H1 (cell line): Measurements from ENCODE around the gene MSANTD7. TPM values are rescaled to one million over a fixed set of nuclear protein-coding genes. Genes with fewer than 3 reads are reported as not detected.
A peak's percentile ranks its signal among the peaks of the same experiment; 100 is the strongest.

Experiments used
- BCL11A ChIP-seq, 2 experiments: IDR thresholded peaks; one replicate each; pipeline ENCODE4 v1.6.1; 2011; ENCODE audit warnings: low read depth in 2 of 2, low read length in 2 of 2, mild to moderate bottlenecking in 2 of 2
- BRCA1 ChIP-seq: IDR thresholded peaks from 2 replicates; pipeline ENCODE4 v1.6.1; 2012; ENCODE audit warnings: low read depth, low read length, improper control_type of control experiment
- CREB1 ChIP-seq: IDR thresholded peaks from 2 replicates; pipeline ENCODE4 v1.6.1; 2012; ENCODE audit warnings: inconsistent platforms
- EGR1 ChIP-seq: IDR thresholded peaks from 2 replicates; pipeline ENCODE4 v1.6.1; 2011; ENCODE audit warnings: low read depth, low read length, borderline replicate concordance
- EP300 ChIP-seq, 2 experiments: IDR thresholded peaks; 1 replicate in 1 of 2; 2 replicates in 1 of 2; pipeline ENCODE4 v1.6.1; 2011 to 2012; ENCODE audit warnings: low read depth in 2 of 2, low read length in 2 of 2, mild to moderate bottlenecking in 2 of 2, borderline replicate concordance in 1 of 2, inconsistent platforms in 1 of 2, moderate library complexity in 1 of 2
- HDAC2 ChIP-seq, 2 experiments: fragments of 300-600 bp in 1 of 2; sonication (generic) in 1 of 2; IDR thresholded peaks; 2 replicates each; pipeline ENCODE4 v1.6.1; 2011 to 2012; ENCODE audit warnings: low read depth in 2 of 2, low read length in 2 of 2, mild to moderate bottlenecking in 2 of 2, moderate library complexity in 2 of 2, borderline replicate concordance in 1 of 2, inconsistent platforms in 1 of 2
- HDAC6 ChIP-seq: IDR thresholded peaks from one replicate; pipeline ENCODE4 v1.7.1; 2012; ENCODE audit warnings: low read depth, mild to moderate bottlenecking, inconsistent platforms, low read length, moderate library complexity
- RNF2 ChIP-seq: fragments of 200-900, 300-1000 bp; sonication (generic); IDR thresholded peaks from 2 replicates; pipeline ENCODE4 v1.7.1; 2016; ENCODE audit warnings: borderline replicate concordance, low read depth, mild to moderate bottlenecking, antibody characterized with exemption, low read length; ENCODE audit not compliant: poor library complexity, severe bottlenecking; ENCODE audit errors: missing control alignments
- RXRA ChIP-seq: IDR thresholded peaks from 2 replicates; pipeline ENCODE4 v1.6.1; 2011; ENCODE audit warnings: low read depth, mild to moderate bottlenecking, low read length, moderate library complexity; ENCODE audit not compliant: insufficient read depth
- TAF1 ChIP-seq: IDR thresholded peaks from 2 replicates; pipeline ENCODE4 v1.6.1; 2011; ENCODE audit warnings: mild to moderate bottlenecking, low read depth, low read length
- TBP ChIP-seq: IDR thresholded peaks from 2 replicates; pipeline ENCODE4 v1.6.1; 2011; ENCODE audit warnings: low read depth, low read length, improper control_type of control experiment
- ZNF274 ChIP-seq: IDR thresholded peaks from 2 replicates; pipeline ENCODE4 v1.7.0; 2012; ENCODE audit warnings: low read length, borderline replicate concordance; ENCODE audit errors: extremely low read depth
- polyA plus RNA-seq, 7 experiments: library from polyadenylated mRNA; depleted of rRNA in 3 of 7; stranded (reverse) in 5 of 7; unstranded in 2 of 7; fragments of >200 nt in 5 of 7; fragments of 200-250 nt in 2 of 7; gene quantifications; 1 replicate in 5 of 7; 2 replicates in 1 of 7; 4 replicates in 1 of 7; pipeline versions ENCODE4 v1.2.1 to v1.2.3, GENCODE V29; 2011 to 2013; ENCODE audit warnings: missing spikeins in 2 of 7, mixed read lengths in 2 of 7
- total RNA-seq: library from RNA; stranded (reverse); fragmentation: NEBNext Ultra II Directional; extraction: Animal tissue kit (Norgen Biotek cat#: 25700); gene quantifications from 2 replicates; pipeline ENCODE4 v1.2.1, GENCODE V29; 2021
- TF ChIP-seq, protein P1 (sequence below): IDR thresholded peaks from 2 replicates; pipeline ENCODE4 v1.6.1; 2011; ENCODE audit warnings: low read length, improper control_type of control experiment

The MSANTD7 gene
- total and polyA plus RNA-seq, 2 of the 8 experiments (the other 6 are each of a cell fraction or from before 2014, with no cell fraction given): 5.0 to 15.2 TPM

DNA sequence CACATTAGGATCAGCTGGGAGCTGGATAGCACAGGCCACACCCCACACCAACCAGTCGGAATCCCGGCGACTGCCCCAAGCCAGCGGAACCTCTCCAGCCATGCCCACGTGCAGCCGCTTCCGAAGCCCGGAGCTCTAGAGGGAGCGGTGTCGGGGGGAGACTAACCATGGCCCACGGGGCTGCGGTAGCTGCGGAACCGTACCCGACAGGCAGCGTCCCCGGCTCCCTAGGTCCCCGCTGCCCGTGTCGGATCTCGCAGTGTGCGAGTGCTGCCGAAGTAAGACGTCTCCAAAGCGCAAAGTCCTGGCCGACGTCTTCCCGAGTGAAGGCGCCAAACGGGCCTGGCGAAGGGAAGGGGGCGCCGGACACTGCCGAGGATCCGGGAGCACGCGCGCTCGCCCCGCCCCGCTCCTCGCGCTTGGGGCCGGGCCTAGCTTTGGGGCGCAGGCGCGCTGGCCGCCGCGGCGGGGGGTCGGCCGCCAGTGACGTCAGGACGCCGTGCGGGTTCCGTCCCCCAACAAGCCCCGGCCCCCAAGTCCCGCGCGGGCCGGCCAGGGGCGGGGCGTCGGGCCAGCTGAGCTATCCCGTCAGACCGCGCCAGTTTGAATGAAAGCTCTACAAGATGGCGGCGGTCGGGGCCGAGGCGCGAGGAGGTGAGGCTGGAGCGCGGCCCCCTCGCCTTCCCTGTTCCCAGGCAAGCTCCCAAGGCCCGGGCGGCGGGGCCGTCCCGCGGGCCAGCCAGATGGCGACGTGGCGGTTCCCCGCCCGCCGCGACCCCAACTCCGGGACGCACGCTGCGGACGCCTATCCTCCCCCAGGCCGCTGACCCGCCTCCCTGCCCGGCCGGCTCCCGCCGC lies 40.4 kb downstream of the MSANTD7 start, which contains the start of gene SUV39H2 (continued):
- TF ChIP-seq CREB1 (peak; percentile 87), RXRA (no peak), RNF2 (no peak), HDAC6 (no peak), BCL11A (IDR thresholded peaks at IDR 0.05; ENCODE audit: low read depth in 2 of 2, low read length in 2 of 2) (no peak), TBP (peak; percentile 64), TAF1 (peak; percentile 95), EP300 (IDR thresholded peaks at IDR 0.05; ENCODE audit: borderline replicate concordance in 1 of 2, low read depth in 2 of 2, low read length in 2 of 2) (peak in 1 of 2 experiments; percentile 53; a peak in 1 of 3 replicates), HDAC2 (IDR thresholded peaks at IDR 0.05; ENCODE audit: borderline replicate concordance in 1 of 2, low read depth in 2 of 2, low read length in 2 of 2) (peak in 1 of 2 experiments; percentile 82; a peak in 1 of 4 replicates), EGR1 (no peak), ZNF274 (no peak), BRCA1 (0 out of 2 replicates have a peak, but pooled peaks have one; percentile 37)
- TF ChIP-seq, protein P1, sequence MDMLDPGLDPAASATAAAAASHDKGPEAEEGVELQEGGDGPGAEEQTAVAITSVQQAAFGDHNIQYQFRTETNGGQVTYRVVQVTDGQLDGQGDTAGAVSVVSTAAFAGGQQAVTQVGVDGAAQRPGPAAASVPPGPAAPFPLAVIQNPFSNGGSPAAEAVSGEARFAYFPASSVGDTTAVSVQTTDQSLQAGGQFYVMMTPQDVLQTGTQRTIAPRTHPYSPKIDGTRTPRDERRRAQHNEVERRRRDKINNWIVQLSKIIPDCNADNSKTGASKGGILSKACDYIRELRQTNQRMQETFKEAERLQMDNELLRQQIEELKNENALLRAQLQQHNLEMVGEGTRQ: no peak
